ENCODE measurements around the gene TMEM231. TPM values are rescaled to one million over a fixed set of nuclear protein-coding genes. Genes with fewer than 3 reads are reported as not detected.

The TMEM231 gene
- total and polyA plus RNA-seq, 9 of the 15 experiments (the other 6 are each of a cell fraction or from before 2014, with no cell fraction given) = 1.6 to 27.6 (median 9.1) TPM

- no peak overlapping the region for H3K4me3 ChIP-seq
- no peak overlapping the region for H3K27ac ChIP-seq (ENCODE audit: extremely low read depth, low read depth, low read length)
- no peak overlapping the region for H3K9ac ChIP-seq (ENCODE audit: insufficient read depth in 1 of 2, low read depth in 2 of 2, low read length in 2 of 2)
- in situ Hi-C loops (cut with MboI) = no loop called here
- H3K79me2 ChIP-seq (ENCODE audit: control insufficient read depth, insufficient read depth, low read length) = no peaks in the 10 kb centered on the region
- no peaks in the 10 kb centered on the region for H3K36me3 ChIP-seq (ENCODE audit: control insufficient read depth, insufficient read depth, low read length)
- H4K20me1 ChIP-seq (replicated peaks; ENCODE audit: control insufficient read depth, insufficient read depth, low read length) = no peaks in the 10 kb centered on the region; the same call in 1 of the 2 replicates
- H3K4me2 ChIP-seq (ENCODE audit: insufficient read depth, low read length) = no peak overlapping the region
- peaks cover 3 to 21% of the 10 kb centered on the region in 2 experiments; a peak in 4 of 5 replicates for H3K27me3 ChIP-seq (ENCODE audit: control insufficient read depth in 2 of 2, insufficient read depth in 2 of 2, low read length in 2 of 2)
- WGBS (ENCODE audit: insufficient coverage, low coverage, missing lambda C conversion rate) = 9% methylated on average over 1 of the region's 1 CpG
- BruUV-seq (replicated peaks) = no TSS peak
- intact Hi-C loops (cut with micrococcal nuclease) = no loop called here
- ChIA-PET POLR2A (interaction anchor here (0.6 kb wide), 1 partner anchor 44 kb away, joined by 4 read pairs; no protein-coding TSS in a partner anchor), CTCF (ENCODE audit: low intra/inter-chr PET ratio) (no interaction called here)
- no peaks in the 10 kb centered on the region for H3K9me1 ChIP-seq (ENCODE audit: control insufficient read depth, insufficient read depth, low read length)
- DNase-seq (ENCODE audit: extremely low read depth in 1 of 4, low spot score in 3 of 4) (no peak), FAIRE-seq (no peak), ATAC-seq (no peak)
- H3K9me3 ChIP-seq (replicated peaks; ENCODE audit: control insufficient read depth, insufficient read depth, low read depth, low read length) = no peaks in the 10 kb centered on the region
- no peak overlapping the region for H2AFZ ChIP-seq (ENCODE audit: low read depth, low read length)
- 0 out of 5 replicates have a peak, but pooled peaks cover 0 to 3% of the 10 kb centered on the region in 2 experiments for H3K4me1 ChIP-seq (replicated peaks in 1 of 2; ENCODE audit: control insufficient read depth in 2 of 2, insufficient read depth in 2 of 2, low read length in 2 of 2)
- TF ChIP-seq, protein P1, sequence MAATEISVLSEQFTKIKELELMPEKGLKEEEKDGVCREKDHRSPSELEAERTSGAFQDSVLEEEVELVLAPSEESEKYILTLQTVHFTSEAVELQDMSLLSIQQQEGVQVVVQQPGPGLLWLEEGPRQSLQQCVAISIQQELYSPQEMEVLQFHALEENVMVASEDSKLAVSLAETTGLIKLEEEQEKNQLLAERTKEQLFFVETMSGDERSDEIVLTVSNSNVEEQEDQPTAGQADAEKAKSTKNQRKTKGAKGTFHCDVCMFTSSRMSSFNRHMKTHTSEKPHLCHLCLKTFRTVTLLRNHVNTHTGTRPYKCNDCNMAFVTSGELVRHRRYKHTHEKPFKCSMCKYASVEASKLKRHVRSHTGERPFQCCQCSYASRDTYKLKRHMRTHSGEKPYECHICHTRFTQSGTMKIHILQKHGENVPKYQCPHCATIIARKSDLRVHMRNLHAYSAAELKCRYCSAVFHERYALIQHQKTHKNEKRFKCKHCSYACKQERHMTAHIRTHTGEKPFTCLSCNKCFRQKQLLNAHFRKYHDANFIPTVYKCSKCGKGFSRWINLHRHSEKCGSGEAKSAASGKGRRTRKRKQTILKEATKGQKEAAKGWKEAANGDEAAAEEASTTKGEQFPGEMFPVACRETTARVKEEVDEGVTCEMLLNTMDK (IDR thresholded peaks at IDR 0.05; ENCODE audit: borderline replicate concordance, insufficient read depth, low read depth, low read length, poor library complexity, severe bottlenecking) = no peak
- TF ChIP-seq, protein P2, sequence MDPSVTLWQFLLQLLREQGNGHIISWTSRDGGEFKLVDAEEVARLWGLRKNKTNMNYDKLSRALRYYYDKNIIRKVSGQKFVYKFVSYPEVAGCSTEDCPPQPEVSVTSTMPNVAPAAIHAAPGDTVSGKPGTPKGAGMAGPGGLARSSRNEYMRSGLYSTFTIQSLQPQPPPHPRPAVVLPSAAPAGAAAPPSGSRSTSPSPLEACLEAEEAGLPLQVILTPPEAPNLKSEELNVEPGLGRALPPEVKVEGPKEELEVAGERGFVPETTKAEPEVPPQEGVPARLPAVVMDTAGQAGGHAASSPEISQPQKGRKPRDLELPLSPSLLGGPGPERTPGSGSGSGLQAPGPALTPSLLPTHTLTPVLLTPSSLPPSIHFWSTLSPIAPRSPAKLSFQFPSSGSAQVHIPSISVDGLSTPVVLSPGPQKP (CRISPR knock-in tag; IDR thresholded peaks at IDR 0.05) = no peak
- TF ChIP-seq FOSL1 (tag; conservative IDR thresholded peaks at IDR 0.05) (no peak), ZNF232 (CRISPR knock-in tag; IDR thresholded peaks at IDR 0.05) (no peak), CEBPB (tag; IDR thresholded peaks at IDR 0.05) (no peak), MAFG (tag; conservative IDR thresholded peaks at IDR 0.05) (no peak), PURB (CRISPR knock-in tag; IDR thresholded peaks at IDR 0.05; ENCODE audit: low read depth) (no peak), YBX1 (IDR thresholded peaks at IDR 0.05) (no peak), ZNF184 (CRISPR knock-in tag; IDR thresholded peaks at IDR 0.05) (no peak), ZNF583 (CRISPR knock-in tag; IDR thresholded peaks at IDR 0.05) (no peak), MAZ (CRISPR knock-in tag; conservative IDR thresholded peaks at IDR 0.05 in 1 of 2, IDR thresholded peaks at IDR 0.05 in 1 of 2) (no peak), PTTG1 (tag; IDR thresholded peaks at IDR 0.05; ENCODE audit: low read depth) (no peak), TRIM24 (IDR thresholded peaks at IDR 0.05) (no peak)
- TF ChIP-seq, protein P3, sequence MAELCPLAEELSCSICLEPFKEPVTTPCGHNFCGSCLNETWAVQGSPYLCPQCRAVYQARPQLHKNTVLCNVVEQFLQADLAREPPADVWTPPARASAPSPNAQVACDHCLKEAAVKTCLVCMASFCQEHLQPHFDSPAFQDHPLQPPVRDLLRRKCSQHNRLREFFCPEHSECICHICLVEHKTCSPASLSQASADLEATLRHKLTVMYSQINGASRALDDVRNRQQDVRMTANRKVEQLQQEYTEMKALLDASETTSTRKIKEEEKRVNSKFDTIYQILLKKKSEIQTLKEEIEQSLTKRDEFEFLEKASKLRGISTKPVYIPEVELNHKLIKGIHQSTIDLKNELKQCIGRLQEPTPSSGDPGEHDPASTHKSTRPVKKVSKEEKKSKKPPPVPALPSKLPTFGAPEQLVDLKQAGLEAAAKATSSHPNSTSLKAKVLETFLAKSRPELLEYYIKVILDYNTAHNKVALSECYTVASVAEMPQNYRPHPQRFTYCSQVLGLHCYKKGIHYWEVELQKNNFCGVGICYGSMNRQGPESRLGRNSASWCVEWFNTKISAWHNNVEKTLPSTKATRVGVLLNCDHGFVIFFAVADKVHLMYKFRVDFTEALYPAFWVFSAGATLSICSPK (IDR thresholded peaks at IDR 0.05; ENCODE audit: borderline replicate concordance) = no peak
- TF ChIP-seq, protein P4, sequence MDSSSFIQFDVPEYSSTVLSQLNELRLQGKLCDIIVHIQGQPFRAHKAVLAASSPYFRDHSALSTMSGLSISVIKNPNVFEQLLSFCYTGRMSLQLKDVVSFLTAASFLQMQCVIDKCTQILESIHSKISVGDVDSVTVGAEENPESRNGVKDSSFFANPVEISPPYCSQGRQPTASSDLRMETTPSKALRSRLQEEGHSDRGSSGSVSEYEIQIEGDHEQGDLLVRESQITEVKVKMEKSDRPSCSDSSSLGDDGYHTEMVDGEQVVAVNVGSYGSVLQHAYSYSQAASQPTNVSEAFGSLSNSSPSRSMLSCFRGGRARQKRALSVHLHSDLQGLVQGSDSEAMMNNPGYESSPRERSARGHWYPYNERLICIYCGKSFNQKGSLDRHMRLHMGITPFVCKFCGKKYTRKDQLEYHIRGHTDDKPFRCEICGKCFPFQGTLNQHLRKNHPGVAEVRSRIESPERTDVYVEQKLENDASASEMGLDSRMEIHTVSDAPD (CRISPR knock-in tag; IDR thresholded peaks at IDR 0.05) = no peak
These were observed 52.3 kb downstream of the TMEM231 start for GRCh38 chr16:75503801-75504200.
